Effector memory CD4-positive, alpha-beta T cell (primary cell): Measurements from ENCODE around the gene AFF1.

Experiments
- DNase-seq, 3 donors: peaks; one replicate each; pipeline ENCODE4 v3.0.0-alpha.2; 2020
- H3K27ac ChIP-seq: 2 replicates; pipeline ENCODE4 v1.7.0; 2013; ENCODE audit warnings: mild to moderate bottlenecking, low read length, moderate library complexity; ENCODE audit not compliant: insufficient read depth, poor library complexity, severe bottlenecking
- H3K27me3 ChIP-seq: replicated peaks from 2 replicates; pipeline ENCODE4 v1.7.0; 2013; ENCODE audit warnings: mild to moderate bottlenecking, low read length; ENCODE audit not compliant: insufficient read depth, control insufficient read depth, poor library complexity, severe bottlenecking
- H3K36me3 ChIP-seq: 2 replicates; pipeline ENCODE4 v1.7.0; 2013; ENCODE audit warnings: mild to moderate bottlenecking, low read length, moderate library complexity; ENCODE audit not compliant: control insufficient read depth, insufficient read depth
- H3K4me1 ChIP-seq: 2 replicates; pipeline ENCODE4 v1.7.0; 2013; ENCODE audit warnings: low read length, mild to moderate bottlenecking; ENCODE audit not compliant: control insufficient read depth, insufficient read depth, poor library complexity, severe bottlenecking
- H3K4me3 ChIP-seq: 2 replicates; pipeline ENCODE4 v1.7.0; 2013; ENCODE audit warnings: low read length, low read depth, mild to moderate bottlenecking; ENCODE audit not compliant: insufficient read depth, poor library complexity, severe bottlenecking
- H3K9me3 ChIP-seq: 2 replicates; pipeline ENCODE4 v1.7.0; 2013; ENCODE audit warnings: mild to moderate bottlenecking, low read length, moderate library complexity; ENCODE audit not compliant: control insufficient read depth

Gene AFF1

DNA sequence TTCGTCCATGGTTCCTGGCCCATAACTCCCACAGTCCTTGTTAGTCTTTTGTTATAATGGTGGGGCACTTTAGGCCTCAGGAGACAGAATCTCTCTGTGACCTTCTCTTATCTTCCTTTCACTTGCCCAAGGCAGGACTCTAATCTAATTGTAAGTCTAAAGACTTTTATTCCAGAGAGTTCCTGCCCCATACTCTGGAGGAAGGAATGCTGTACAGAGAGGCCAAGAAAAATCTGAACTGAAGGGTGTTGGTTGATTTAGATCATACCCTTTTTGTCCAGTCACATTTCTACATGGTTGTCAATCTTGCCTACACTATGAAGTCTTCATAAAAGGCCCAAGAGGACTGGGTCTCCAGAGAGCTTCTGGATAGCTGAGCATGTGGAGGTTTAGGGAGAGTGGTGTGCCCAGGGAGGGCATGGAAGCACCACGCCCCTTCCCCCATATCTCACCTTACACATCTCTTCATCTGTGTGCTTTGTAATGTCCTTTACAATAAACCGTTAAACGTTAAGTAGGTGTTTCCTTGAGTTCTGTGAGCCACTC is 84.5 kb downstream of the AFF1 start:
- peaks cover 3% of the 10 kb centered on the region for H3K4me1 ChIP-seq
- no peak overlapping the region for H3K27ac ChIP-seq
- no peak for DNase-seq

DNA sequence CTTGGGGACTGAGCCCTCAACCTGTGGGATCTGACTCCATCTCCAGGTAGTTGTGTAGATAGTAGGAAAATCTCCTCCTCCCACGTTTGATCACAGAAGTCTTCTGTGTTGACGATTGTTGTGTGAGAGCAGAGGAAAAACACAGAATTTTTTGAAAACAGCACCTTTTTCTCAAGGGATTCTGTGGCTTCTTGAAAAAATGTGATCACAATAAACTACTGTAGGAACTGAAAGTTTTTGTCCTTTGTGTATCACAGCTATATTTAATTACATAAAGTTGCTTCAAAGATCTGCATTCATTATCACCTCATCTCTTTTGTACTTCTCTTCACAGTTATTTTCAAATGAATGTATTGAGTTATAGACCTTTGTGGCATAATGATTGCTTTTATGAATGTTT is 85.1 kb downstream of the AFF1 start:
- DNase-seq, result no peak
- peaks cover 3% of the 10 kb centered on the region for H3K4me1 ChIP-seq
- no peak overlapping the region for H3K4me3 ChIP-seq
- no peaks in the 10 kb centered on the region for H3K27me3 ChIP-seq
- H3K9me3 ChIP-seq, result no peaks in the 10 kb centered on the region
- H3K27ac ChIP-seq, result no peak overlapping the region
- H3K36me3 ChIP-seq, result no peaks in the 10 kb centered on the region

More for the DNA sequence above, 84.5 kb downstream of the AFF1 start:
- H3K36me3 ChIP-seq, result no peaks in the 10 kb centered on the region
- H3K27me3 ChIP-seq, result no peaks in the 10 kb centered on the region
- H3K4me3 ChIP-seq, result no peak overlapping the region
- H3K9me3 ChIP-seq, result no peaks in the 10 kb centered on the region

- Histone ChIP-seq H3K4me3 (no peak overlapping the region), H3K27me3 (no peaks in the 10 kb centered on the region), H3K27ac (no peak overlapping the region), H3K9me3 (no peaks in the 10 kb centered on the region), H3K4me1 (peaks cover 3% of the 10 kb centered on the region), H3K36me3 (no peaks in the 10 kb centered on the region)
- no peak for DNase-seq
Observed at GRCh38 chr4:87024201-87024600, 89.4 kb downstream of the AFF1 start.

- Histone ChIP-seq H3K27ac (no peak overlapping the region), H3K36me3 (no peaks in the 10 kb centered on the region), H3K4me3 (no peak overlapping the region), H3K4me1 (peaks cover 3% of the 10 kb centered on the region), H3K9me3 (no peaks in the 10 kb centered on the region), H3K27me3 (no peaks in the 10 kb centered on the region)
- no peak for DNase-seq
Observed at GRCh38 chr4:87025023-87025613, 90.3 kb downstream of the AFF1 start.

DNA sequence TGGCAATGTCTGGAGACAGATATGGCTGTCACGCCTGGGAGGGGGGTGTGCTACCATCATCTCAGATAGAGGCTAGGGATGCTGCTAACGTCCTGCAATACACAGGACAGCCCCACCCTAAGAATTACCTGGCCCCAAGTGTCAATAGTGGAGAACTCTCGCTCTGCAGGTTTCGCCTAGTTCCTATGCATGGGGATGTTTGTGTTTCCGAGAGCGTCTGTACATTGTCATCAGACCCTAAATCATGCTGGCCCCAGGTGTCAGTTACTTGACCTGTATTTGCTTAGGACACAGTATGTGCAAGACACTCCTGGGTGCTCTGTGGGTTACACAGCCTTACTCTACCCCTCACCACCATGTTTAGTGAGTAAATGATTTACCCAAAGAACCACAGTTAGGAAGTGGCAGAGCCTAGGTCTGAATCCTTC is 90.8 kb downstream of the AFF1 start:
- Histone ChIP-seq H3K4me1 (peaks cover 3% of the 10 kb centered on the region), H3K27ac (no peak overlapping the region), H3K9me3 (no peaks in the 10 kb centered on the region), H3K36me3 (no peaks in the 10 kb centered on the region), H3K4me3 (no peak overlapping the region), H3K27me3 (no peaks in the 10 kb centered on the region)
- no peak for DNase-seq

- Histone ChIP-seq H3K9me3 (no peaks in the 10 kb centered on the region), H3K4me1 (peaks cover 3% of the 10 kb centered on the region), H3K4me3 (no peak overlapping the region), H3K27ac (no peak overlapping the region), H3K36me3 (no peaks in the 10 kb centered on the region), H3K27me3 (no peaks in the 10 kb centered on the region)
- no peak for DNase-seq
Observed at GRCh38 chr4:87026800-87027495, 92.1 kb downstream of the AFF1 start.

DNA sequence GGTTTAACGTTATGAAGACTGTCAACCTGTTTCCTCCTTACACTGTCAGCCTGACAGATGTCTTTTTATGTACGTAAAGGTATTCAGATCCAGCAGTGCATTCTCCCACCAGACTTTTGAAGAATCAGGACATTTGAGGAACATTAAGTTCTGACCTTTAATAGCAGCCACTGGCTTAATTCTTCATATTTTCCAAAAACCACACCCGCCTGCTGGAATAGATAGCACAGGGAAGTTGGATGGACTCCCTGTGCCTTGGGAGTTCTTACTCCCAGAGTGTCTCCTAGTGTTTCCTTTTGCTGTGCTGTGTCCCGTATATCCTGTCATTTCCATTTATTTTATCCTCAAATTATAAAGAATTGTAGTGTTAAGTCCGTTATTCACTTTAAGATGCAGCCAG is 94.5 kb downstream of the AFF1 start:
- H3K36me3 ChIP-seq, result no peaks in the 10 kb centered on the region
- H3K27me3 ChIP-seq, result no peaks in the 10 kb centered on the region
- H3K27ac ChIP-seq, result no peak overlapping the region
- H3K4me3 ChIP-seq, result no peak overlapping the region
- no peaks in the 10 kb centered on the region for H3K9me3 ChIP-seq
- DNase-seq, result no peak
- H3K4me1 ChIP-seq, result peaks cover 3% of the 10 kb centered on the region

- peaks cover 3% of the 10 kb centered on the region for H3K4me1 ChIP-seq
Observed at GRCh38 chr4:87030124-87030523, 95.3 kb downstream of the AFF1 start.

GRCh38 chr4:87030755-87031441 is 96.1 kb downstream of the AFF1 start:
- no peak overlapping the region for H3K4me3 ChIP-seq

More at GRCh38 chr4:87030124-87030523, 95.3 kb downstream of the AFF1 start:
- no peak for DNase-seq
- Histone ChIP-seq H3K27ac (no peak overlapping the region), H3K9me3 (no peaks in the 10 kb centered on the region), H3K27me3 (no peaks in the 10 kb centered on the region), H3K36me3 (no peaks in the 10 kb centered on the region), H3K4me3 (no peak overlapping the region)

GRCh38 chr4:87031920-87032319 is 97.1 kb downstream of the AFF1 start:
- Histone ChIP-seq H3K4me1 (no peaks in the 10 kb centered on the region), H3K27me3 (no peaks in the 10 kb centered on the region), H3K4me3 (no peak overlapping the region), H3K27ac (no peak overlapping the region), H3K36me3 (no peaks in the 10 kb centered on the region), H3K9me3 (no peaks in the 10 kb centered on the region)
- DNase-seq, result no peak

More at GRCh38 chr4:87030755-87031441, 96.1 kb downstream of the AFF1 start:
- Histone ChIP-seq H3K27ac (no peak overlapping the region), H3K4me1 (peaks cover 3% of the 10 kb centered on the region), H3K36me3 (no peaks in the 10 kb centered on the region), H3K9me3 (no peaks in the 10 kb centered on the region), H3K27me3 (no peaks in the 10 kb centered on the region)
- no peak for DNase-seq
